Tibial nerve (tissue), 4 donors: ENCODE data around the gene ARL14EPL. TPM values are rescaled to one million over a fixed set of nuclear protein-coding genes. Genes with fewer than 3 reads are reported as not detected.

Experiments
- total RNA-seq, 4 donors: library from RNA; depleted of rRNA; stranded (reverse); fragments of >200 nt; gene quantifications; one replicate each; pipeline ENCODE4 v1.1.0, GENCODE V29; 2016

The ARL14EPL gene
- total RNA-seq, 4 donors from 2014 or later, result 0.21 TPM; not detected in 3

Other genes with a start within 250 kb of the ARL14EPL start
- 1,000 to 10,000 TPM in 2 of 4 donors, 100 to 1,000 TPM in 2; 536 to 1,379 (median 988) TPM for gene CDO1, start 215.8 kb upstream of the ARL14EPL start, total RNA-seq
- 10 to 100 TPM; 36.0 to 68.1 (median 49.7) TPM for gene ATG12, start 190.9 kb upstream of the ARL14EPL start, total RNA-seq
- 10 to 100 TPM; 46.0 to 72.0 (median 46.6) TPM for gene AP3S1, start 190.5 kb upstream of the ARL14EPL start, total RNA-seq
- gene LVRN, start 70.0 kb upstream of the ARL14EPL start, total RNA-seq, result 10 to 100 TPM in 3 of 4 donors, 1 to 10 TPM in 1; 4.2 to 15.9 (median 11.7) TPM
- 10 to 100 TPM; 15.3 to 38.1 (median 20.0) TPM for gene COMMD10, start 52.6 kb downstream of the ARL14EPL start, total RNA-seq